Pancreas (tissue), 10 donors: Measurements from ENCODE around the gene TMEM106B. TPM values are rescaled to one million over a fixed set of nuclear protein-coding genes. Genes with fewer than 3 reads are reported as not detected.

Experiments used
- ATAC-seq, 4 donors: fragments of 200-7000 bp; cut with Tn5 transposase; one replicate each; pipeline versions ENCODE4 v1.8.0 to v1.9.1; 2020; ENCODE audit warnings: mild to moderate bottlenecking in 4 of 4, moderate library complexity in 4 of 4
- DNase-seq, 6 donors: peaks; one replicate each; pipeline ENCODE4 v3.0.0-alpha.2; 2020
- FAIRE-seq: peaks from 2 replicates; lab custom pipeline; 2012; peaks lifted over from hg19 to GRCh38; lab: Jason Lieb, UNC
- H3K27ac ChIP-seq, 4 donors: fragments of 200-600 bp; sonication (generic); 1 replicate in 3 of 4; 2 replicates in 1 of 4; pipeline versions ENCODE4 v1.5.0 to v1.8.0; 2020
- H3K27me3 ChIP-seq, 4 donors: fragments of 200-600 bp; one replicate each; pipeline ENCODE4 v1.8.0; 2021
- H3K36me3 ChIP-seq, 3 donors: fragments of 200-600 bp; sonication (generic) in 1 of 3; one replicate each; pipeline versions ENCODE4 v1.5.0 to v1.8.0; 2020 to 2021
- H3K4me1 ChIP-seq, 3 donors: fragments of 200-600 bp; one replicate each; pipeline ENCODE4 v1.8.0; 2021
- H3K4me3 ChIP-seq, 4 donors: fragments of 200-600 bp; sonication (generic) in 2 of 4; one replicate each; pipeline versions ENCODE4 v1.5.0 to v1.8.0; 2020 to 2021
- H3K9me3 ChIP-seq, 4 donors: fragments of 200-600 bp; one replicate each; pipeline ENCODE4 v1.8.0; 2021
- CTCF ChIP-seq, 4 donors: fragments of 200-600 bp; sonication (generic) in 3 of 4; IDR thresholded peaks; one replicate each; pipeline versions ENCODE4 v1.5.0 to v1.8.0; 2021; ENCODE audit warnings: antibody characterized with exemption in 4 of 4
- WGBS, 2 donors: extraction: QIAGEN DNeasy Blood & Tissue Kit; methylation state at CpG; one replicate each; pipeline ENCODE4 v1.1.7; 2013; 5-methylcytosine and 5-hydroxymethylcytosine counted together
- intact Hi-C, 3 donors: fragments of 100-400 bp; cut with DNase I; formaldehyde crosslinking; loops; one replicate each; pipeline versions ENCODE4 v1.11.1 to v1.14.2; 2022
- polyA plus RNA-seq, 2 donors: library from polyadenylated mRNA; stranded (reverse); fragments of 200-250 nt; gene quantifications; one replicate each; pipeline ENCODE4 v1.2.3, GENCODE V29; 2013
- total RNA-seq, 6 donors: library from RNA; stranded (reverse); fragmentation: NEBNext Ultra II Directional in 4 of 6; extraction: Animal tissue kit (Norgen Biotek cat#: 25700) in 4 of 6; gene quantifications; one replicate each; pipeline versions ENCODE4 v1.2.1 to v1.2.4, GENCODE V29; 2021 to 2023
- donor health status: healthy with polysubstance abuse.
- donor health status: DM: no; HTN: no; CAD: no; lungs with moderate emphysema.
- donor health status: DM: no; HTN: no; CAD: no.
- donor health status: control.
- donor health status: control.
- donor health status: Bipolar disorder and iron deficiency.
- donor health status: DM: yes; HTN: yes; CAD: no.
- donor health status: DM: no; HTN: no; CAD: no.
- donor health status: DM: no; HTN: no; CAD: no.
- donor health status: DM: yes; HTN: yes; CAD: no.

The TMEM106B gene
- total and polyA plus RNA-seq, 8 donors: 4.4 to 29.6 (median 17.5) TPM

- no peaks in the 10 kb centered on the region for H3K27me3 ChIP-seq
- DNase-seq (no peak), FAIRE-seq (no peak), ATAC-seq (peak; percentile 64 to 95 (median 83))
- H3K4me1 ChIP-seq: peaks cover 8 to 18% (median 9%) of the 10 kb centered on the region in 3 donors
- no peak for TF ChIP-seq CTCF (IDR thresholded peaks at IDR 0.05)
- H3K9me3 ChIP-seq: no peaks in the 10 kb centered on the region
- no peaks in the 10 kb centered on the region for H3K36me3 ChIP-seq
- intact Hi-C loops: no loop called here
- H3K27ac ChIP-seq: no peak overlapping the region
- WGBS, 2 donors: 12 to 13% methylated on average over 2 of the region's 2 CpGs
- no peak overlapping the region for H3K4me3 ChIP-seq
Observed at GRCh38 chr7:12244694-12245093, 33.6 kb downstream of the TMEM106B start.

- no peaks in the 10 kb centered on the region for H3K27me3 ChIP-seq
- peaks cover 4 to 10% (median 6%) of the 10 kb centered on the region in 3 donors for H3K4me1 ChIP-seq
- DNase-seq: no peak
- no peak for FAIRE-seq
- no peaks in the 10 kb centered on the region for H3K9me3 ChIP-seq
- intact Hi-C loops: no loop called here
- no peaks in the 10 kb centered on the region for H3K36me3 ChIP-seq
- no peak for TF ChIP-seq CTCF (IDR thresholded peaks at IDR 0.05)
- H3K4me3 ChIP-seq: no peak overlapping the region
- no peak for ATAC-seq
- 52 to 61% methylated on average over 3 of the region's 3 CpGs for WGBS, 2 donors
- H3K27ac ChIP-seq: no peak overlapping the region
Observed at GRCh38 chr7:12249706-12250105, 38.6 kb downstream of the TMEM106B start.

GRCh38 chr7:12250232-12250631 is 39.1 kb downstream of the TMEM106B start:
- Histone ChIP-seq H3K9me3 (no peaks in the 10 kb centered on the region), H3K4me1 (peaks cover 0 to 4% (median under 1%) of the 10 kb centered on the region in 3 donors), H3K27me3 (no peaks in the 10 kb centered on the region), H3K4me3 (no peak overlapping the region), H3K27ac (no peak overlapping the region), H3K36me3 (no peaks in the 10 kb centered on the region)
- no peak for FAIRE-seq
- DNase-seq: no peak
- intact Hi-C loops: no loop called here
- no peak for TF ChIP-seq CTCF (IDR thresholded peaks at IDR 0.05)
- no peak for ATAC-seq

- intact Hi-C loops: no loop called here
- no peak for TF ChIP-seq CTCF (IDR thresholded peaks at IDR 0.05)
- Histone ChIP-seq H3K27me3 (no peaks in the 10 kb centered on the region), H3K36me3 (no peaks in the 10 kb centered on the region), H3K27ac (no peak overlapping the region), H3K9me3 (no peaks in the 10 kb centered on the region), H3K4me1 (no peaks in the 10 kb centered on the region), H3K4me3 (no peak overlapping the region)
- DNase-seq: no peak
- WGBS, 2 donors: 75 to 81% methylated on average over 2 of the region's 2 CpGs
- no peak for FAIRE-seq
- no peak for ATAC-seq
Observed at GRCh38 chr7:12256090-12256489, 45.0 kb downstream of the TMEM106B start.

GRCh38 chr7:12257582-12257981 is 46.5 kb downstream of the TMEM106B start:
- Histone ChIP-seq H3K36me3 (no peaks in the 10 kb centered on the region), H3K9me3 (no peaks in the 10 kb centered on the region), H3K4me3 (no peak overlapping the region), H3K27me3 (no peaks in the 10 kb centered on the region), H3K27ac (no peak overlapping the region), H3K4me1 (no peaks in the 10 kb centered on the region)
- 93 to 94% methylated on average over 2 of the region's 2 CpGs for WGBS, 2 donors
- intact Hi-C loops: no loop called here
- DNase-seq (no peak), ATAC-seq (peak in 3 of 4 donors; percentile 39 to 85 (median 76)), FAIRE-seq (no peak)
- no peak for TF ChIP-seq CTCF (IDR thresholded peaks at IDR 0.05)
